Naive B cell (primary cell): ENCODE results near the gene MPC1. TPM values are rescaled to one million over a fixed set of nuclear protein-coding genes. Genes with fewer than 3 reads are reported as not detected.
A peak's percentile ranks its signal among the peaks of the same experiment; 100 is the strongest.

ENCODE experiments used
- ATAC-seq, 2 donors: fragments of 150-1000 bp; cut with Tn5 transposase; 2 replicates each; pipeline ENCODE4 v1.10.0; 2021; ENCODE audit warnings: low read depth in 2 of 2, mild to moderate bottlenecking in 2 of 2, moderate library complexity in 2 of 2
- DNase-seq: peaks from one replicate; pipeline ENCODE4 v3.0.0; 2022
- H3K27ac Mint-ChIP-seq, 6 donors: one replicate each; pipeline ENCODE4 v1.8.0; 2020 to 2022; ENCODE audit warnings: mild to moderate bottlenecking in 6 of 6, mixed read lengths in 6 of 6, moderate library complexity in 5 of 6, inconsistent platforms in 2 of 6
- H3K27me3 Mint-ChIP-seq, 3 donors: one replicate each; pipeline ENCODE4 v1.8.0; 2021 to 2022; ENCODE audit warnings: mixed read lengths in 3 of 3, mild to moderate bottlenecking in 1 of 3
- H3K36me3 Mint-ChIP-seq, 2 donors: one replicate each; pipeline ENCODE4 v1.8.0; 2020 to 2022; ENCODE audit warnings: mixed read lengths in 2 of 2, inconsistent platforms in 1 of 2, mild to moderate bottlenecking in 1 of 2
- H3K4me1 Mint-ChIP-seq, 3 donors: one replicate each; pipeline ENCODE4 v1.8.0; 2020 to 2022; ENCODE audit warnings: mixed read lengths in 3 of 3, inconsistent platforms in 1 of 3, mild to moderate bottlenecking in 1 of 3, moderate library complexity in 1 of 3
- H3K4me3 Mint-ChIP-seq, 8 donors: one replicate each; pipeline ENCODE4 v1.8.0; 2020 to 2022; ENCODE audit warnings: mild to moderate bottlenecking in 8 of 8, mixed read lengths in 8 of 8, moderate library complexity in 8 of 8, inconsistent platforms in 2 of 8
- H3K9me3 Mint-ChIP-seq, 7 donors: one replicate each; pipeline ENCODE4 v1.8.0; 2020 to 2022; ENCODE audit warnings: mixed read lengths in 7 of 7, mild to moderate bottlenecking in 5 of 7, inconsistent platforms in 2 of 7, moderate library complexity in 1 of 7
- polyA plus RNA-seq, 6 donors: library from polyadenylated mRNA; unstranded; fragments of 300-500 nt; fragmentation: Illumina TruSeq; gene quantifications; one replicate each; pipeline ENCODE4 v1.2.3, GENCODE V29; 2021; ENCODE audit warnings: low read depth in 6 of 6

The MPC1 gene
- polyA plus RNA-seq, result 10 to 100 TPM; 30.2 to 61.0 (median 52.6) TPM

DNA sequence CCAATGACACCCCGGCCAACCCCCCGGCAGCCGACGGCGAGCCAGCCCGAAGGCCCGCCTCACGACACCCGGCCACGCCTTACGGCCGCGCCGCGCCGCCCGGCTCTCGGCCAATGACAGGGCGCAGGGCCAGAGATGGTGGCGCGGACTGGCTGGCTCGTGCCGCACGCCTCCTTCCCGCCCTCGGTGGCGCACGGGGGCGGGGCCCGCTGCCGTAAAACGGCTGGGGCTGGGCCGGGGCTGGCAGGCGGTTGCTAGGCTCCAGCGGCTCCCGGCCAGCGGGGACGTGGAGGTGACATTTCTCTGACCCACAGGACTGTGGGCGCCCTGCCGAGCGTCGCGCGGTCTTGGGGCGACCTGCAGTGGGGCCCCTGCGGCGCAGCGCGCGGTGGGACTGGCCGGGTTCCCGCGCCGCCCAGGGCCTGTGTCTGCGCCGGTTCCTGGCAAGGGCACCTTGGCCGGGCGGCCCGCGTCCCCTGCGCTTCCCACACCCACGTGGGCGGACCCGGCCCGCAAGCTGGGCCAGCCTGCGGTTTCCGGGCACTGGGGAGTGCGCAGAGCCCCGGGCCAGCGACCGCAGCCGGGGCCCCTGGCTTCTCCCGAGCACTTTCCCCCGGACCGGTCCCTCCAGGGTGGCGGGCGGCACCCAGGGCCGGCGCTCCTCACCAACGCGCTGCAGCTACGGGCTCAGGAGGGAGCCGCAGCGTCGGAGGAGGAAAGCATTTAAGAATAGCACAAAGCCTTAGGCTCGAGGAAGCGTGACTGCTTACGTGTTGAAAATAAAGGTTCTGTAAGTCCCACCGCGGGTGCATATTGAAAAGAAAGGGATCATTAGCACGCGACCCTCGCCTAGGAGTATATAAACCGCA, at the start of gene MPC1:
Gene MPC1, minus strand, starts transcription at position 8 of the 869 bp plus-strand sequence. CDS start 64 bp downstream, outside the sequence.
- Mint-ChIP-seq H3K4me1 (peaks cover 10 to 19% (median 14%) of the 10 kb centered on the region in 3 donors), H3K9me3 (no peaks in the 10 kb centered on the region), H3K27ac (peak within 1 kb of the TSS; percentile 88 to 96 (median 92)), H3K27me3 (no peaks in the 10 kb centered on the region), H3K36me3 (no peaks in the 10 kb centered on the region), H3K4me3 (peak within 1 kb of the TSS; percentile 92 to 100 (median 97))
- ATAC-seq (peak; percentile 89), DNase-seq (peak; percentile 96)

DNA sequence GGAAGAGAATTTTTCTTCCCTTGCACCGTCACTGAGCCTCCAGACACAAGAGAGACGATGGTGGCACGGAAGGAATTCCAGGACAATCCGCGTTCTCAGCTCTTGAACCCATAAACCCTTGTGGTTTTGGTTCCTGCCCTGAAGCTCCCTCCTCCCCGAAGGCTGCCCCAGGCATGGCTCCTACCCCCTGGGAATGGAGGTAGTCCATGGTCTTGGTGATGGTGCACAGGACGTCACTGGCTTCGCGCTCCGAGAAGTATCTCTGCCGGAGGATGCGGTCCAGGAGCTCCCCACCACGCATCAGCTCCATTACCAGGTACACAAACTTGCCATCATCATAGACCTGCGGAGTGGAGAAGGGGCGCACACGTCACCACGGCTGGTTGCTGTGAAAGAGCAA, 47.5 kb upstream of the MPC1 start:
- H3K4me1 Mint-ChIP-seq, result no peaks in the 10 kb centered on the region
- peaks cover 0 to 9% (median 0%) of the 10 kb centered on the region in 7 donors for H3K9me3 Mint-ChIP-seq
- H3K36me3 Mint-ChIP-seq, result peaks cover 0 to 4% of the 10 kb centered on the region in 2 donors
- peak overlapping the region in 1 of 6 donors; percentile 85 for H3K27ac Mint-ChIP-seq
- H3K4me3 Mint-ChIP-seq, result no peak overlapping the region
- ATAC-seq (no peak), DNase-seq (no peak)
- H3K27me3 Mint-ChIP-seq, result peaks cover 0 to 1% (median 0%) of the 10 kb centered on the region in 3 donors

GRCh38 chr6:166424431-166424830, 41.7 kb upstream of the MPC1 start:
- Mint-ChIP-seq H3K36me3 (peaks cover 0 to 9% of the 10 kb centered on the region in 2 donors), H3K27ac (peak overlapping the region in 2 of 6 donors; percentile 62 to 67), H3K9me3 (peaks cover 0 to 7% (median 0%) of the 10 kb centered on the region in 7 donors), H3K4me1 (no peaks in the 10 kb centered on the region), H3K4me3 (no peak overlapping the region), H3K27me3 (no peaks in the 10 kb centered on the region)
- no peak for DNase-seq
- no peak for ATAC-seq

DNA sequence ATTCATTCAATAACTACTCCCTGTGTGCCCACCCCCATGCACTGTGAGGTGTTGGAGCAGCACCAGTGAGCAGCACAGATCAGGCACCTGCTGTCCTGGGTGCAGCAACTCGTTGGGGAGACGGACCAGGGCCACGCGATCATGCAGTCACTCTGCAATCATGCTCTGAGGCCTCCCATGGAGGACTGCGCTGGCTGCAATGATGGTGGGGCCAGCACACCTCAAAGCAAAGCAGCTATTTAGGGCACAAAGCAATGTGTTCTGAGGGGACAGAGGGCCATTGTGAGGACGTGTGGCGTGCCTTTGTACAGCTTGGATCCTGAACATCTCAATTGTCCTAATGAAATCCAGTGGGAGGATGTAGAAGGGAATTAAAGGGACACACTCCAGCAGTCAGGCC, 41.0 kb upstream of the MPC1 start:
- H3K36me3 Mint-ChIP-seq, result peaks cover 0 to 9% of the 10 kb centered on the region in 2 donors
- no peak overlapping the region for H3K27ac Mint-ChIP-seq

GRCh38 chr6:166423051-166423745, 40.5 kb upstream of the MPC1 start:
- Mint-ChIP-seq H3K4me3 (no peak overlapping the region), H3K27ac (no peak overlapping the region), H3K27me3 (no peaks in the 10 kb centered on the region), H3K36me3 (peaks cover 0 to 9% of the 10 kb centered on the region in 2 donors), H3K9me3 (no peaks in the 10 kb centered on the region), H3K4me1 (no peaks in the 10 kb centered on the region)
- DNase-seq (no peak), ATAC-seq (no peak)

More for the DNA sequence above, 41.0 kb upstream of the MPC1 start:
- Mint-ChIP-seq H3K4me1 (no peaks in the 10 kb centered on the region), H3K27me3 (no peaks in the 10 kb centered on the region), H3K9me3 (peaks cover 0 to 4% (median 0%) of the 10 kb centered on the region in 7 donors), H3K4me3 (no peak overlapping the region)
- no peak for ATAC-seq
- DNase-seq, result no peak

- H3K27me3 Mint-ChIP-seq, result no peaks in the 10 kb centered on the region
- no peaks in the 10 kb centered on the region for H3K9me3 Mint-ChIP-seq
- H3K27ac Mint-ChIP-seq, result peak overlapping the region in 2 of 6 donors; percentile 9 to 67
- no peak for DNase-seq
- H3K36me3 Mint-ChIP-seq, result peaks cover 0 to 9% of the 10 kb centered on the region in 2 donors
- no peaks in the 10 kb centered on the region for H3K4me1 Mint-ChIP-seq
- no peak overlapping the region for H3K4me3 Mint-ChIP-seq
- no peak for ATAC-seq
Measured at GRCh38 chr6:166422201-166422940, 39.6 kb upstream of the MPC1 start.

GRCh38 chr6:166420351-166420750, 37.6 kb upstream of the MPC1 start:
- ATAC-seq (no peak), DNase-seq (no peak)
- H3K9me3 Mint-ChIP-seq, result peaks cover 0 to 13% (median 3%) of the 10 kb centered on the region in 7 donors
- peak overlapping the region in 1 of 6 donors; percentile 33 for H3K27ac Mint-ChIP-seq
- H3K36me3 Mint-ChIP-seq, result peaks cover 9 to 17% of the 10 kb centered on the region in 2 donors
- no peaks in the 10 kb centered on the region for H3K27me3 Mint-ChIP-seq
- H3K4me1 Mint-ChIP-seq, result peaks cover 0 to 11% (median 0%) of the 10 kb centered on the region in 3 donors
- H3K4me3 Mint-ChIP-seq, result no peak overlapping the region

- ATAC-seq (no peak), DNase-seq (no peak)
- Mint-ChIP-seq H3K9me3 (peaks cover 0 to 13% (median 3%) of the 10 kb centered on the region in 7 donors), H3K4me1 (peaks cover 0 to 11% (median 0%) of the 10 kb centered on the region in 3 donors), H3K27ac (peak overlapping the region in 1 of 6 donors; percentile 80), H3K36me3 (peaks cover 9 to 17% of the 10 kb centered on the region in 2 donors), H3K27me3 (no peaks in the 10 kb centered on the region), H3K4me3 (no peak overlapping the region)
Measured at GRCh38 chr6:166419717-166420116, 37.0 kb upstream of the MPC1 start.

DNA sequence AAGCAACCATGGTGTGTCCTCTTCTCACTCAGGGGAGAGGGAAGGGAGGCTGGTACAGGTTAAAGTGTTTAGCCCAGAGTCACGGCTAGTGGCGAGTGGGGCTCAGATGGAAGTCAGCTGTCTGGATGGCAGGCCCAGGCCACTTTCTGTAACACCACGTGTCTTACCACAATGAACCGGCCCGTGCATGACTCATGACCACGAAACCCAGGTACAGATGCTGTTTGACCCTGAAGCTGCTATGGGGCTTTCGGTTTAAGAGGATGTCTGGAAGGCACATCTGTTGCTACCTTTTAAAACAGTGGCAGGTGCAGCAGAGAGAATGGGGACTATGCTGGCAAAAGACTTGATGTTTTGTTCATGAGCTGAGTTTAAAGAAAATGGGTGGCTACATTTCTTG, 36.5 kb upstream of the MPC1 start:
- Mint-ChIP-seq H3K36me3 (peaks cover 9 to 17% of the 10 kb centered on the region in 2 donors), H3K27me3 (no peaks in the 10 kb centered on the region), H3K9me3 (peaks cover 0 to 13% (median 3%) of the 10 kb centered on the region in 7 donors), H3K27ac (peak overlapping the region in 1 of 6 donors; percentile 80), H3K4me1 (peaks cover 0 to 11% (median 0%) of the 10 kb centered on the region in 3 donors), H3K4me3 (no peak overlapping the region)
- no peak for DNase-seq
- no peak for ATAC-seq

DNA sequence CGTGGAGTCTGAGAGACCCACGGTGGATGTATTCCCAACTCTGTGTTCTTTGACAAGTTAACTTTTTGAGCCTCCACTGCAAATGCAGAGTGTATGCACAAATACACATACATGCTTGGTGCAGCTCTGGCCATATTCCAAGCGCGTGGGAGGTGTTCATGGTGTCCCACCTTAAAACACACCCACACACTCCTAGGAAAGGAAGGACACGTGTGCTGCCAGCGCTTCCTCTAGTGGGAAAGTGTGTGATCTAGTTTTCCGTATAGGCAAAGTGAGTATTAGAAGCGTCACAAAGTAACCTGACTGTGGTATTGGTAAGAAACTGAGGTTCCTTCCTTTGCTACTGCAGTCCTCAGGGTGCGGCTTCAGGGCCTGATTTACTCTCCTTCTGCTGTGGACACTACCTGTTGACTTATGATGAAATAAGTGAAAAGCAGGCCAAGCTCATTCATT, 36.0 kb upstream of the MPC1 start:
- no peak overlapping the region for H3K27ac Mint-ChIP-seq
- peaks cover 0 to 11% (median 0%) of the 10 kb centered on the region in 3 donors for H3K4me1 Mint-ChIP-seq
- H3K36me3 Mint-ChIP-seq, result peaks cover 9 to 17% of the 10 kb centered on the region in 2 donors
- ATAC-seq (no peak), DNase-seq (no peak)
- peaks cover 0 to 13% (median 3%) of the 10 kb centered on the region in 7 donors for H3K9me3 Mint-ChIP-seq
- H3K27me3 Mint-ChIP-seq, result no peaks in the 10 kb centered on the region
- H3K4me3 Mint-ChIP-seq, result no peak overlapping the region

DNA sequence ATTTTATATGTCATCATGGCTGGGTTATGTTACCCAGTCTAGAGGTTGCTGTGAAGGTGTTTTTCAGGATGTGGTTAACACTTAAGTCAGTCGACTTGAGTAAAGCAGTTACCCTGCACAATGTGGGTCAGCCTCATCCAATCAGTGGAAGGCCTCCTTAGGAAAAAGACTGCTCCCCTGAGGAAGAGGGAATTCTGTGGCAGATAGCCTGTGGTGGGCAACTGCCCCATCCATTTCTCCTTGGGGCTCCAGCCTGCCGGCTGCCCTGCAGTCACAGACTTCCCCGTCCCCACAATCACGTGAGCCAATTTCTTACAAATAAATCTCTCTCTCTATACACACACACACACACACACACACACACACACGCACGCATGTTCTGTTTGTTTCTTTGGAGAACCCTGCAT, 34.5 kb upstream of the MPC1 start:
- Mint-ChIP-seq H3K27ac (no peak overlapping the region), H3K36me3 (peaks cover 9 to 17% of the 10 kb centered on the region in 2 donors), H3K27me3 (no peaks in the 10 kb centered on the region), H3K9me3 (peaks cover 0 to 13% (median 3%) of the 10 kb centered on the region in 7 donors), H3K4me1 (peaks cover 0 to 11% (median 0%) of the 10 kb centered on the region in 3 donors), H3K4me3 (no peak overlapping the region)
- ATAC-seq (no peak), DNase-seq (no peak)

DNA sequence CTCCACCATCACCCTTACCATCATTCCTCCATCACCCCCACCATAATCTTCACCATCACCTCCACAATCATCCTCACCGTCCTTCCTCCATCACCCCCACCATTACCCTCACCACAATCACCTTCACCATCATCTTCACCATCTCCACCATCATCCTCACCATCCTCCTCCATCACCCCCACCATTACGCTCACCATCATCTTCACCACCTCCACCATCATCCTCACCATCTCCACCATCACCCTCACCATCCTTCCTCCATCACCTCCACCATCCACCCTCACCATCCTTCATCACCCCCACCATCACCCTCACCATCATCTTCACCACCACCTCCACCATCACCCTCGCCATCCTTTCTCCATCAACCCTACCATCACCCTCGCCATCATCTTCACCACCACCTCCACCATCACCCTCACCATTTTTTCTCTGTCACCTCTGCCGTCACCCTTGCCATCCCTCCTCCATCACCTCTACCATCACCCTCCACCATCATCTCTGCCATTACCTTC, 33.1 kb upstream of the MPC1 start:
- Mint-ChIP-seq H3K4me3 (no peak overlapping the region), H3K27me3 (no peaks in the 10 kb centered on the region), H3K27ac (peak overlapping the region in 2 of 6 donors; percentile 2 to 12)

More for the DNA sequence above, 33.1 kb upstream of the MPC1 start:
- Mint-ChIP-seq H3K36me3 (peaks cover 6 to 17% of the 10 kb centered on the region in 2 donors), H3K4me1 (peaks cover 0 to 11% (median 0%) of the 10 kb centered on the region in 3 donors), H3K9me3 (peaks cover 0 to 13% (median 3%) of the 10 kb centered on the region in 7 donors)
- ATAC-seq, result no peak
- no peak for DNase-seq
